K562 (cell line): Measurements from ENCODE around the gene CLCN1. TPM values are rescaled to one million over a fixed set of nuclear protein-coding genes. Genes with fewer than 3 reads are reported as not detected.

ENCODE experiments used
- ATAC-seq: fragments of 200-7000 bp; cut with Tn5 transposase; 3 replicates; pipeline ENCODE4 v1.9.1; 2020; ENCODE audit warnings: moderate library complexity
- BruUV-seq: library from RNA; stranded (reverse); fragments of 400-500 nt; replicated peaks from 2 replicates; lab custom pipeline; 2021; lab: Mats Ljungman, UMichigan
- CTCF ChIA-PET: fragments of 300-600 bp; formaldehyde crosslinking; extraction: SDS; loops from one replicate; lab custom pipeline; 2021; ENCODE audit warnings: low intra/inter-chr PET ratio; lab: Yijun Ruan, JAX
- POLR2A ChIA-PET: fragments of 300-600, 350-650 bp; sonication (Branson Sonifier 250); formaldehyde crosslinking; extraction: SDS; loops from one replicate; lab custom pipeline; 2021; ENCODE audit warnings: antibody characterized with exemption, inconsistent platforms; lab: Yijun Ruan, JAX
- DNase-seq, 4 experiments: peaks; one replicate each; pipeline versions ENCODE4 v3.0.0 to v3.0.0-alpha.2; 2011 to 2018; ENCODE audit warnings: low spot score in 3 of 4, mixed read lengths in 3 of 4; ENCODE audit errors: extremely low read depth in 1 of 4
- FAIRE-seq: peaks from 2 replicates; lab custom pipeline; 2011; peaks lifted over from hg19 to GRCh38; lab: Jason Lieb, UNC
- H2AFZ ChIP-seq: 2 replicates; pipeline ENCODE4 v1.6.0; 2011; ENCODE audit warnings: low read depth, low read length, control low read depth, inconsistent platforms
- H3K27ac ChIP-seq: fragments of 200-600 bp; 3 replicates; pipeline ENCODE4 v1.8.0; 2011; ENCODE audit warnings: low read depth, mild to moderate bottlenecking, control low read depth, inconsistent platforms, low read length, moderate library complexity, mixed read lengths; ENCODE audit errors: extremely low read depth
- H3K27me3 ChIP-seq, 2 experiments: fragments of 300-600 bp in 1 of 2; 2 replicates in 1 of 2; 3 replicates in 1 of 2; pipeline versions ENCODE4 v1.6.0 to v1.8.0; 2011; ENCODE audit warnings: inconsistent platforms in 2 of 2, low read length in 2 of 2, mild to moderate bottlenecking in 1 of 2, mixed read lengths in 1 of 2, moderate library complexity in 1 of 2; ENCODE audit not compliant: control insufficient read depth in 2 of 2, insufficient read depth in 2 of 2
- H3K36me3 ChIP-seq: fragments of 300-600 bp; 3 replicates; pipeline ENCODE4 v1.8.0; 2011; ENCODE audit warnings: mild to moderate bottlenecking, low read length, inconsistent platforms; ENCODE audit not compliant: control insufficient read depth, insufficient read depth
- H3K4me1 ChIP-seq, 2 experiments: fragments of 200-600 bp in 1 of 2; replicated peaks in 1 of 2; 2 replicates in 1 of 2; 3 replicates in 1 of 2; pipeline versions ENCODE4 v1.5.1 to v1.8.0; 2011; ENCODE audit warnings: inconsistent platforms in 2 of 2, low read length in 2 of 2, mild to moderate bottlenecking in 1 of 2, mixed read lengths in 1 of 2, moderate library complexity in 1 of 2; ENCODE audit not compliant: control insufficient read depth in 2 of 2, insufficient read depth in 2 of 2
- H3K4me2 ChIP-seq: 2 replicates; pipeline ENCODE4 v1.6.1; 2011; ENCODE audit warnings: low read length, control low read depth, inconsistent platforms, mixed read lengths; ENCODE audit not compliant: insufficient read depth
- H3K4me3 ChIP-seq: fragments of 200-600 bp; sonication (generic), shearing (Covaris generic); 2 replicates; pipeline ENCODE4 v1.5.1; 2016; ENCODE audit warnings: control low read depth, inconsistent platforms
- H3K79me2 ChIP-seq: fragments of 200-600 bp; 3 replicates; pipeline ENCODE4 v1.8.0; 2011; ENCODE audit warnings: low read length, inconsistent platforms; ENCODE audit not compliant: control insufficient read depth, insufficient read depth
- H3K9ac ChIP-seq, 2 experiments: 2 replicates each; pipeline versions ENCODE4 v1.6.0 to v1.6.1; 2011; ENCODE audit warnings: low read depth in 2 of 2, low read length in 2 of 2, control low read depth in 1 of 2, inconsistent platforms in 1 of 2, mild to moderate bottlenecking in 1 of 2, mixed read lengths in 1 of 2; ENCODE audit not compliant: insufficient read depth in 1 of 2
- H3K9me1 ChIP-seq: one replicate; pipeline ENCODE4 v1.6.0; 2011; ENCODE audit warnings: inconsistent platforms, mild to moderate bottlenecking, low read length, moderate library complexity; ENCODE audit not compliant: control insufficient read depth, insufficient read depth
- H3K9me3 ChIP-seq: replicated peaks from 2 replicates; pipeline ENCODE4 v1.5.1; 2011; ENCODE audit warnings: low read depth, low read length, inconsistent platforms; ENCODE audit not compliant: control insufficient read depth, insufficient read depth
- H4K20me1 ChIP-seq: replicated peaks from 2 replicates; pipeline ENCODE4 v1.6.1; 2011; ENCODE audit warnings: low read length, inconsistent platforms, mixed read lengths; ENCODE audit not compliant: control insufficient read depth, insufficient read depth
- NFE2 ChIP-seq: IDR thresholded peaks from 2 replicates; pipeline ENCODE4 v1.6.1; 2014; ENCODE audit warnings: antibody characterized with exemption, low read depth
- NFXL1 ChIP-seq: fragments of 450-650 bp; formaldehyde crosslinking; IDR thresholded peaks from 2 replicates; pipeline ENCODE4 v1.4.0; 2021; ENCODE audit warnings: mild to moderate bottlenecking
- SAP30 ChIP-seq: fragments of 200-600 bp; sonication (generic); IDR thresholded peaks from 2 replicates; pipeline ENCODE4 v1.6.1; 2012; ENCODE audit warnings: borderline replicate concordance, low read depth, mild to moderate bottlenecking, moderate library complexity, low read length, control low read depth, inconsistent platforms; ENCODE audit not compliant: insufficient read depth, poor library complexity, severe bottlenecking
- SMARCA4 ChIP-seq: fragments of 450-650 bp; IDR thresholded peaks from 2 replicates; pipeline ENCODE4 v1.6.1; 2016
- ZNF184 ChIP-seq: sonication (generic); formaldehyde crosslinking; IDR thresholded peaks from 2 replicates; pipeline ENCODE4 v1.5.0; 2020; ENCODE audit warnings: missing genetic modification reagents
- ZNF668 ChIP-seq: fragments of 250-450 bp; sonication (Bioruptor Pico); IDR thresholded peaks from 2 replicates; pipeline ENCODE4 v1.8.0; 2022; ENCODE audit warnings: mild to moderate bottlenecking, inconsistent platforms
- ZNF77 ChIP-seq: fragments of 250-450 bp; sonication (Bioruptor Pico); IDR thresholded peaks from 2 replicates; pipeline ENCODE4 v1.5.0; 2020
- WGBS: fragments of 100-300 bp; shearing (Covaris generic); methylation state at CpG from one replicate; pipeline ENCODE4 v1.1.6; 2016; ENCODE audit warnings: low coverage, mixed read lengths; ENCODE audit not compliant: insufficient coverage; ENCODE audit errors: missing lambda C conversion rate; 5-methylcytosine and 5-hydroxymethylcytosine counted together
- in situ Hi-C: fragments of 300-500 bp; cut with MboI; formaldehyde crosslinking; loops from 4 replicates; pipeline ENCODE4 v1.15.0; 2018; ENCODE audit warnings: inconsistent platforms, mixed read lengths
- intact Hi-C: fragments of 100-400 bp; cut with micrococcal nuclease; formaldehyde crosslinking; loops from 2 replicates; pipeline ENCODE4 v1.14.2; 2022
- polyA plus RNA-seq, 8 experiments: library from polyadenylated mRNA; depleted of rRNA in 4 of 8; stranded (reverse) in 5 of 8; unstranded in 3 of 8; fragments of >200 nt; fragmentation: Nextera tagmentation in 2 of 8; fragmentation: Illumina TruSeq in 1 of 8; extraction: Ambion mirVana in 2 of 8; extraction: Trizol in 1 of 8; gene quantifications; 2 replicates each; pipeline versions ENCODE4 v1.2.1 to v1.2.3, GENCODE V29; 2011 to 2014; ENCODE audit warnings: inconsistent platforms in 1 of 8, missing spikeins in 1 of 8
- total RNA-seq, 7 experiments: library from RNA; depleted of rRNA in 6 of 7; stranded (reverse); fragments of >200 nt in 6 of 7; fragmentation: Illumina TruSeq in 2 of 7; extraction: Trizol in 2 of 7; gene quantifications; 2 replicates each; pipeline versions ENCODE4 v1.2.1 to v1.2.3, GENCODE V29; 2011 to 2021; ENCODE audit warnings: low replicate concordance in 1 of 7
- TF ChIP-seq, protein P1 (sequence below): fragments of 450-650 bp; IDR thresholded peaks from 2 replicates; pipeline ENCODE4 v1.6.1; 2018; ENCODE audit warnings: mild to moderate bottlenecking, low read depth; ENCODE audit not compliant: partially characterized antibody
- TF ChIP-seq, protein P2 (sequence below): fragments of 200-800 bp; sonication (Bioruptor generic); IDR thresholded peaks from 2 replicates; pipeline ENCODE4 v1.6.1; 2017; ENCODE audit warnings: missing genetic modification characterization, missing compliant biosample characterization
- TF ChIP-seq, protein P3 (sequence below): fragments of 250-450 bp; sonication (Bioruptor Pico); IDR thresholded peaks from 2 replicates; pipeline ENCODE4 v1.8.0; 2021; ENCODE audit warnings: moderate library complexity, mild to moderate bottlenecking, inconsistent platforms
- TF ChIP-seq, protein P4 (sequence below), 2 experiments: IDR thresholded peaks; 2 replicates each; pipeline ENCODE4 v1.6.1; 2011; ENCODE audit warnings: borderline replicate concordance in 1 of 2, control low read depth in 1 of 2, low read depth in 1 of 2, low read length in 1 of 2, mild to moderate bottlenecking in 1 of 2, mixed read lengths in 1 of 2, moderate library complexity in 1 of 2; ENCODE audit not compliant: insufficient read depth in 1 of 2, insufficient read length in 1 of 2, poor library complexity in 1 of 2, severe bottlenecking in 1 of 2; ENCODE audit errors: extremely low read depth in 1 of 2
- TF ChIP-seq, protein P5 (sequence below), 2 experiments: fragments of 450-650 bp in 1 of 2; sonication (generic) in 1 of 2; formaldehyde crosslinking in 1 of 2; IDR thresholded peaks in 1 of 2; conservative IDR thresholded peaks in 1 of 2; 2 replicates each; pipeline versions ENCODE4 v1.6.1 to v1.8.1; 2016 to 2023; ENCODE audit warnings: mild to moderate bottlenecking in 2 of 2, moderate library complexity in 2 of 2, inconsistent platforms in 1 of 2, missing genetic modification reagents in 1 of 2

The CLCN1 gene
- total and polyA plus RNA-seq, 9 of the 15 experiments (the other 6 are each of a cell fraction or from before 2014, with no cell fraction given): 0.01 to 0.11 (median 0.04) TPM; not detected in 4

DNA sequence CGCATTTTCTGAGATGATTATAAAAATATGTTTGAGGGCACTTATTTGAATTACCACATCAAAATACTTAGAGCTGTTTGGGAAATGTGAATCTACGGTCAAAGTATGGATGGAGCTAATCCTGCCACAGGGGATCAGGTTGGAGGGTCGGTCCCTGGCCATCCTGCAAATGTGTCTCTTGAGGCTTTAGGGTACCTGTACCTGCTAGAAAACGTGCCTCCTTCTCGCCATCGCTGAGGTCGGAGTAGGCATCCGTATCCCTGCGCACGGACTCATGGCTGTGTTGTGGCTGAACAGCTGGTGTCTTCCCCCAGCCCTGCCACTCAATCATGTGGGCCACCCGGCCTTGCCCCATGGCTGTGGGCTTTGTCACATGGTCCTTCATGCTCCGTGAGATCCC lies 42.7 kb downstream of the CLCN1 start:
- H3K27ac ChIP-seq: no peak overlapping the region
- in situ Hi-C loops (no loop called here), intact Hi-C loops (no loop called here)
- H3K9ac ChIP-seq: no peak overlapping the region
- H4K20me1 ChIP-seq: peaks cover 9% of the 10 kb centered on the region; the same call in 1 of the 2 replicates
- H3K79me2 ChIP-seq: no peaks in the 10 kb centered on the region
- CTCF ChIA-PET: no interaction called here
- no peak overlapping the region for H2AFZ ChIP-seq
- FAIRE-seq: no peak
- no peaks in the 10 kb centered on the region for H3K36me3 ChIP-seq
- no peak for ATAC-seq
- BruUV-seq: no TSS peak
- H3K27me3 ChIP-seq: peaks cover 65 to 78% of the 10 kb centered on the region in 2 experiments
- POLR2A ChIA-PET: no interaction called here
- H3K4me3 ChIP-seq: no peak overlapping the region
- 2% methylated on average over 12 of the region's 12 CpGs for WGBS
- no peaks in the 10 kb centered on the region for H3K9me3 ChIP-seq
- peaks cover 0 to 17% of the 10 kb centered on the region in 2 experiments; a peak in 2 of 5 replicates for H3K4me1 ChIP-seq
- TF ChIP-seq SMARCA4 (no peak), NFXL1 (CRISPR knock-in tag) (no peak), NFE2 (no peak), ZNF668 (CRISPR knock-in tag) (no peak), SAP30 (no peak), ZNF77 (CRISPR knock-in tag) (no peak), ZNF184 (CRISPR knock-in tag) (no peak)
- TF ChIP-seq, protein P1, sequence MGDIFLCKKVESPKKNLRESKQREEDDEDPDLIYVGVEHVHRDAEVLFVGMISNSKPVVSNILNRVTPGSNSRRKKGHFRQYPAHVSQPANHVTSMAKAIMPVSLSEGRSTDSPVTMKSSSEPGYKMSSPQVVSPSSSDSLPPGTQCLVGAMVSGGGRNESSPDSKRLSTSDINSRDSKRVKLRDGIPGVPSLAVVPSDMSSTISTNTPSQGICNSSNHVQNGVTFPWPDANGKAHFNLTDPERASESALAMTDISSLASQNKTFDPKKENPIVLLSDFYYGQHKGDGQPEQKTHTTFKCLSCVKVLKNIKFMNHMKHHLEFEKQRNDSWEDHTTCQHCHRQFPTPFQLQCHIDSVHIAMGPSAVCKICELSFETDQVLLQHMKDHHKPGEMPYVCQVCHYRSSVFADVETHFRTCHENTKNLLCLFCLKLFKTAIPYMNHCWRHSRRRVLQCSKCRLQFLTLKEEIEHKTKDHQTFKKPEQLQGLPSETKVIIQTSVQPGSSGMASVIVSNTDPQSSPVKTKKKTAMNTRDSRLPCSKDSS: no peak
- TF ChIP-seq, protein P2, sequence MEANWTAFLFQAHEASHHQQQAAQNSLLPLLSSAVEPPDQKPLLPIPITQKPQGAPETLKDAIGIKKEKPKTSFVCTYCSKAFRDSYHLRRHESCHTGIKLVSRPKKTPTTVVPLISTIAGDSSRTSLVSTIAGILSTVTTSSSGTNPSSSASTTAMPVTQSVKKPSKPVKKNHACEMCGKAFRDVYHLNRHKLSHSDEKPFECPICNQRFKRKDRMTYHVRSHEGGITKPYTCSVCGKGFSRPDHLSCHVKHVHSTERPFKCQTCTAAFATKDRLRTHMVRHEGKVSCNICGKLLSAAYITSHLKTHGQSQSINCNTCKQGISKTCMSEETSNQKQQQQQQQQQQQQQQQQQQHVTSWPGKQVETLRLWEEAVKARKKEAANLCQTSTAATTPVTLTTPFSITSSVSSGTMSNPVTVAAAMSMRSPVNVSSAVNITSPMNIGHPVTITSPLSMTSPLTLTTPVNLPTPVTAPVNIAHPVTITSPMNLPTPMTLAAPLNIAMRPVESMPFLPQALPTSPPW (CRISPR knock-in tag): no peak
- TF ChIP-seq, protein P3, sequence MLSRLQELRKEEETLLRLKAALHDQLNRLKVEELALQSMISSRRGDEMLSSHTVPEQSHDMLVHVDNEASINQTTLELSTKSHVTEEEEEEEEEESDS (CRISPR knock-in tag): no peak
- TF ChIP-seq, protein P4, sequence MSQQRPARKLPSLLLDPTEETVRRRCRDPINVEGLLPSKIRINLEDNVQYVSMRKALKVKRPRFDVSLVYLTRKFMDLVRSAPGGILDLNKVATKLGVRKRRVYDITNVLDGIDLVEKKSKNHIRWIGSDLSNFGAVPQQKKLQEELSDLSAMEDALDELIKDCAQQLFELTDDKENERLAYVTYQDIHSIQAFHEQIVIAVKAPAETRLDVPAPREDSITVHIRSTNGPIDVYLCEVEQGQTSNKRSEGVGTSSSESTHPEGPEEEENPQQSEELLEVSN (IDR thresholded peaks at IDR 0.05; ENCODE audit: borderline replicate concordance in 1 of 2, extremely low read depth in 1 of 2, insufficient read depth in 1 of 2, insufficient read length in 1 of 2, low read depth in 1 of 2, low read length in 1 of 2, poor library complexity in 1 of 2, severe bottlenecking in 1 of 2): no peak
- TF ChIP-seq, protein P5, sequence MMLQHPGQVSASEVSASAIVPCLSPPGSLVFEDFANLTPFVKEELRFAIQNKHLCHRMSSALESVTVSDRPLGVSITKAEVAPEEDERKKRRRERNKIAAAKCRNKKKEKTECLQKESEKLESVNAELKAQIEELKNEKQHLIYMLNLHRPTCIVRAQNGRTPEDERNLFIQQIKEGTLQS (IDR thresholded peaks at IDR 0.05): no peak
- TF ChIP-seq, protein P5 (CRISPR knock-in tag; conservative IDR thresholded peaks at IDR 0.05): no peak
- no peak overlapping the region for H3K4me2 ChIP-seq
- DNase-seq: no peak
- H3K9me1 ChIP-seq: peaks cover 3% of the 10 kb centered on the region
